ENCODE results near the gene CTCF.

The CTCF gene

GRCh38 chr16:67665598-67665997 lies 103.3 kb downstream of the CTCF start:
- H3K18ac ChIP-seq (ENCODE audit: low read length) = no peak overlapping the region
- H2BK15ac ChIP-seq (replicated peaks; ENCODE audit: low read depth) = no peak overlapping the region
- H3K4me1 ChIP-seq (ENCODE audit: control insufficient read depth, low read depth, low read length) = peaks cover 2% of the 10 kb centered on the region
- no peak overlapping the region for H2BK5ac ChIP-seq (ENCODE audit: low read length)
- H3K36me3 ChIP-seq (ENCODE audit: control insufficient read depth, insufficient read depth, low read length) = no peaks in the 10 kb centered on the region
- H3K4ac ChIP-seq (ENCODE audit: low read depth, low read length) = no peak overlapping the region
- no peak overlapping the region for H3K23ac ChIP-seq (ENCODE audit: low read length)
- WGBS (ENCODE audit: extremely low coverage, insufficient coverage, low lambda C conversion rate) = no CpG with 5 or more reads among the region's 5 CpGs
- no peak overlapping the region for H4K8ac ChIP-seq (ENCODE audit: low read depth, low read length)
- DNase-seq = no peak
- H3K4me2 ChIP-seq (ENCODE audit: low read length) = peak overlapping the region; percentile 70
- H2AK5ac ChIP-seq (ENCODE audit: low read length) = no peak overlapping the region
- no peaks in the 10 kb centered on the region for H3K79me2 ChIP-seq (ENCODE audit: control insufficient read depth, insufficient read depth, low read length)
- no peaks in the 10 kb centered on the region for H3K27me3 ChIP-seq (ENCODE audit: insufficient read depth, low read length, poor library complexity)
- no peaks in the 10 kb centered on the region for H3K79me1 ChIP-seq (ENCODE audit: low read length)
- H3K27ac ChIP-seq (ENCODE audit: low read depth, low read length) = no peak overlapping the region
- H3K4me3 ChIP-seq (ENCODE audit: low read length) = no peak overlapping the region
- peak overlapping the region; percentile 82 for H3K56ac ChIP-seq (ENCODE audit: low read length)
- H4K5ac ChIP-seq (ENCODE audit: low read length) = no peak overlapping the region
- peak overlapping the region; percentile 72 for H3K9ac ChIP-seq (ENCODE audit: low read length)
- no peak overlapping the region for H2BK120ac ChIP-seq (ENCODE audit: low read depth, low read length)

DNA sequence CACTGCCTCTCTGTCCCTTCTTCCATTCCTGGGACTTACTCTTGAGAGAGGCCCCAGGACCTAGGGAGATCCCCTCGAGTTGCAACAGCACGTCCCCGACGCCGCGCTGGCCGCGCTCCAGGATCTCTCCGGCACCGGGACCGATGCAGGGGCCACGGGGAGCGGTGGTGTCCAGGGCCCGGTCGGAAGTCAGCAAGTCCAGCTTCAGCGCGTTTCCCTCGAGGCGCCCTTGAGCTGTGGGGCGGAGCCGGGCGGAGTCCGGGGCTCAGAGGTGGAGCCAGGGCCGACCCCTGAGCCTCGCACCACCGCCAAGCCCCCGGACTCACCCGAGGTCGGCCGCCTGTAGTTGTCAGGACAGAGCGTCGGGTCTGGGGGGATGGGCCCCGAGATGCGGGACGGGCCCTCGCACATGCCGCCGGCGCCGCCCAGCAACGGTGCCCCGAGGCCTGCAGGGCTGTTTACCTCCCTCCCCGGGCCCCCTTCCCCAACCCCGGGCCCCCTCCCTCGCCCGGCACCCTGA lies 103.8 kb downstream of the CTCF start:
- Histone ChIP-seq H3K4me1 (ENCODE audit: control insufficient read depth, low read depth, low read length) (peaks cover 2% of the 10 kb centered on the region), H2BK15ac (replicated peaks; ENCODE audit: low read depth) (no peak overlapping the region), H3K79me1 (ENCODE audit: low read length) (no peaks in the 10 kb centered on the region), H3K56ac (ENCODE audit: low read length) (peak overlapping the region; percentile 82), H3K27ac (ENCODE audit: low read depth, low read length) (no peak overlapping the region), H2BK5ac (ENCODE audit: low read length) (no peak overlapping the region), H3K18ac (ENCODE audit: low read length) (no peak overlapping the region), H4K8ac (ENCODE audit: low read depth, low read length) (no peak overlapping the region), H3K4me3 (ENCODE audit: low read length) (peak overlapping the region; percentile 58), H4K5ac (ENCODE audit: low read length) (no peak overlapping the region), H2BK120ac (ENCODE audit: low read depth, low read length) (no peak overlapping the region), H3K23ac (ENCODE audit: low read length) (no peak overlapping the region), H3K27me3 (ENCODE audit: insufficient read depth, low read length, poor library complexity) (no peaks in the 10 kb centered on the region), H3K4me2 (ENCODE audit: low read length) (peak overlapping the region; percentile 70), H2AK5ac (ENCODE audit: low read length) (no peak overlapping the region), H3K36me3 (ENCODE audit: control insufficient read depth, insufficient read depth, low read length) (no peaks in the 10 kb centered on the region), H3K4ac (ENCODE audit: low read depth, low read length) (no peak overlapping the region), H3K79me2 (ENCODE audit: control insufficient read depth, insufficient read depth, low read length) (no peaks in the 10 kb centered on the region), H3K9ac (ENCODE audit: low read length) (peak overlapping the region; percentile 72)
- peak; percentile 45 for DNase-seq
- WGBS (ENCODE audit: extremely low coverage, insufficient coverage, low lambda C conversion rate) = no CpG with 5 or more reads among the region's 46 CpGs

DNA sequence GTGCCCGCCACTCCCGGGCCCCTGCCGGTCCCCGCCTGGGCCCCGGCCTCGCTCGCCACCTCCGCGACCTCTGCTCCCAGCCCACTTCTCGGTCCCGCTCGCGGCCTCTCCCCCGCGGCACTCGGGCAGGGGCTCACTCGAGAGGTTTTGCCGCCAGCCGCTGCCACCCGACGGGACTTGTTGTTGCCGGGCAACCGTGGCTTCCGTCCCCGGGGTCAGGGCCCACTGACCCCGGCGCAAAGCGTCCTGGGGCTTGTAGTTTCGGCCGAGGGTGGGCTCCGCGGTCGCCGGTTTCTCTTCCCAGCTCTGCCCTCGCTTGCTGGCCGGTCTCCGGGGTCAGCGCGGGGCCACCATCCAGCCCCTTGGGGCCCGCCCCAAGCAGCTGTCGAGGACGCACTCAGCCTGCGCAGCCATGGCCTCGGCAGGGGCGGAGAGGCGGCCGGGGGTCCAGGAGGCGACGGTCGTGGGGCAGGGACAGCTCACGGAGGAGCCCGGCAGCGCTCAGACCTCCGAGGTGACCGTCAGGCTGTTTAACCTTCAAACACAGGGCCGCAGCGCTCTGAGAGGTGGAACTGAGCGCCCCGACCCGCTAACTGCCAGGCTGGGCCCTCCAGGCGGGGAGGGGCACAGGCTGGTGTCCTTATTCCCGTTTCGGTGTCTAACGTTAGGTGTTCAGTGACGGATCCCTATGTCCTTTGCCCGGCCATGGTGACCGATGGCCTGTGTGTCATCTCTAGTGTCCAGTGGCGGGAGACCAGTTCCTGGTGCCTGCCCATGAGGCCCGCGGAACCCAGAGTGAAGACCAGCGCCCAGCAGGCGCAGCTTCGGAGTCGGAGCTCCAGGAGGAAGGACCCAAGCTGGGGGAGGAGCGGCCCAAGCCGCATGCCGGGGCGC lies 104.5 kb downstream of the CTCF start, which contains the start of the genes C16orf86 and ENKD1:
Gene C16orf86, plus strand, starts transcription at position 256 of the 894 bp plus-strand sequence. Its CDS starts 157 bp downstream, at position 413.
Gene ENKD1, minus strand, starts transcription at position 192 of the 894 bp plus-strand sequence. CDS start 308 bp downstream, outside the sequence.
- no peak within 1 kb of the TSS for H3K27ac ChIP-seq (ENCODE audit: low read depth, low read length)
- H2BK15ac ChIP-seq (replicated peaks; ENCODE audit: low read depth) = no peak within 1 kb of the TSS
- peak within 1 kb of the TSS; percentile 90 for H3K56ac ChIP-seq (ENCODE audit: low read length)
- H2BK120ac ChIP-seq (ENCODE audit: low read depth, low read length) = no peak within 1 kb of the TSS
- peaks cover 2% of the 10 kb centered on the region for H3K4me1 ChIP-seq (ENCODE audit: control insufficient read depth, low read depth, low read length)
- H3K18ac ChIP-seq (ENCODE audit: low read length) = peak within 1 kb of the TSS; percentile 51
- H3K4ac ChIP-seq (ENCODE audit: low read depth, low read length) = no peak within 1 kb of the TSS
- H3K4me2 ChIP-seq (ENCODE audit: low read length) = peak within 1 kb of the TSS; percentile 70
- H2BK5ac ChIP-seq (ENCODE audit: low read length) = no peak within 1 kb of the TSS
- no peak within 1 kb of the TSS for H2AK5ac ChIP-seq (ENCODE audit: low read length)
- DNase-seq = peak; percentile 91
- no CpG with 5 or more reads among the region's 78 CpGs for whole genome bisulfite sequencing (ENCODE audit: extremely low coverage, insufficient coverage, low lambda C conversion rate)
- H3K23ac ChIP-seq (ENCODE audit: low read length) = no peak within 1 kb of the TSS
- H4K5ac ChIP-seq (ENCODE audit: low read length) = no peak within 1 kb of the TSS
- no peak within 1 kb of the TSS for H4K8ac ChIP-seq (ENCODE audit: low read depth, low read length)
- H3K9ac ChIP-seq (ENCODE audit: low read length) = peak within 1 kb of the TSS; percentile 77
- H3K27me3 ChIP-seq (ENCODE audit: insufficient read depth, low read length, poor library complexity) = no peaks in the 10 kb centered on the region
- no peaks in the 10 kb centered on the region for H3K79me2 ChIP-seq (ENCODE audit: control insufficient read depth, insufficient read depth, low read length)
- H3K79me1 ChIP-seq (ENCODE audit: low read length) = no peaks in the 10 kb centered on the region
- peak within 1 kb of the TSS; percentile 58 for H3K4me3 ChIP-seq (ENCODE audit: low read length)
- H3K36me3 ChIP-seq (ENCODE audit: control insufficient read depth, insufficient read depth, low read length) = no peaks in the 10 kb centered on the region

GRCh38 chr16:67667453-67667816 lies 105.1 kb downstream of the CTCF start:
- no peak overlapping the region for H3K4ac ChIP-seq (ENCODE audit: low read depth, low read length)
- no peaks in the 10 kb centered on the region for H3K36me3 ChIP-seq (ENCODE audit: control insufficient read depth, insufficient read depth, low read length)
- no peak overlapping the region for H2AK5ac ChIP-seq (ENCODE audit: low read length)
- H2BK15ac ChIP-seq (replicated peaks; ENCODE audit: low read depth) = no peak overlapping the region
- no peaks in the 10 kb centered on the region for H3K27me3 ChIP-seq (ENCODE audit: insufficient read depth, low read length, poor library complexity)
- H3K79me2 ChIP-seq (ENCODE audit: control insufficient read depth, insufficient read depth, low read length) = no peaks in the 10 kb centered on the region
- no peaks in the 10 kb centered on the region for H3K79me1 ChIP-seq (ENCODE audit: low read length)
- H3K4me3 ChIP-seq (ENCODE audit: low read length) = no peak overlapping the region
- no peak for DNase-seq
- no peak overlapping the region for H2BK5ac ChIP-seq (ENCODE audit: low read length)
- H3K4me2 ChIP-seq (ENCODE audit: low read length) = no peak overlapping the region
- H4K5ac ChIP-seq (ENCODE audit: low read length) = no peak overlapping the region
- H2BK120ac ChIP-seq (ENCODE audit: low read depth, low read length) = no peak overlapping the region
- H4K8ac ChIP-seq (ENCODE audit: low read depth, low read length) = no peak overlapping the region
- H3K18ac ChIP-seq (ENCODE audit: low read length) = no peak overlapping the region
- no peak overlapping the region for H3K23ac ChIP-seq (ENCODE audit: low read length)
- peak overlapping the region; percentile 77 for H3K9ac ChIP-seq (ENCODE audit: low read length)
- WGBS (ENCODE audit: extremely low coverage, insufficient coverage, low lambda C conversion rate) = no CpG with 5 or more reads among the region's 10 CpGs
- H3K56ac ChIP-seq (ENCODE audit: low read length) = peak overlapping the region; percentile 90
- no peak overlapping the region for H3K27ac ChIP-seq (ENCODE audit: low read depth, low read length)
- peaks cover 2% of the 10 kb centered on the region for H3K4me1 ChIP-seq (ENCODE audit: control insufficient read depth, low read depth, low read length)

GRCh38 chr16:67667817-67668494 lies 105.6 kb downstream of the CTCF start:
- Histone ChIP-seq H3K56ac (ENCODE audit: low read length) (no peak overlapping the region), H2BK120ac (ENCODE audit: low read depth, low read length) (no peak overlapping the region), H3K79me1 (ENCODE audit: low read length) (no peaks in the 10 kb centered on the region), H4K8ac (ENCODE audit: low read depth, low read length) (no peak overlapping the region), H3K27me3 (ENCODE audit: insufficient read depth, low read length, poor library complexity) (no peaks in the 10 kb centered on the region), H3K36me3 (ENCODE audit: control insufficient read depth, insufficient read depth, low read length) (no peaks in the 10 kb centered on the region), H3K4me2 (ENCODE audit: low read length) (no peak overlapping the region), H4K5ac (ENCODE audit: low read length) (no peak overlapping the region), H2BK15ac (replicated peaks; ENCODE audit: low read depth) (no peak overlapping the region), H3K4me1 (ENCODE audit: control insufficient read depth, low read depth, low read length) (peaks cover 2% of the 10 kb centered on the region), H3K4me3 (ENCODE audit: low read length) (no peak overlapping the region), H3K4ac (ENCODE audit: low read depth, low read length) (no peak overlapping the region), H3K23ac (ENCODE audit: low read length) (no peak overlapping the region), H2AK5ac (ENCODE audit: low read length) (no peak overlapping the region), H2BK5ac (ENCODE audit: low read length) (no peak overlapping the region), H3K9ac (ENCODE audit: low read length) (no peak overlapping the region), H3K18ac (ENCODE audit: low read length) (no peak overlapping the region), H3K79me2 (ENCODE audit: control insufficient read depth, insufficient read depth, low read length) (no peaks in the 10 kb centered on the region), H3K27ac (ENCODE audit: low read depth, low read length) (no peak overlapping the region)
- DNase-seq = peak; percentile 95
- no CpG with 5 or more reads among the region's 18 CpGs for WGBS (ENCODE audit: extremely low coverage, insufficient coverage, low lambda C conversion rate)

All from mesendoderm (in vitro differentiated cells).